ENCODE data around the gene CLTCL1.

Gene CLTCL1

DNA sequence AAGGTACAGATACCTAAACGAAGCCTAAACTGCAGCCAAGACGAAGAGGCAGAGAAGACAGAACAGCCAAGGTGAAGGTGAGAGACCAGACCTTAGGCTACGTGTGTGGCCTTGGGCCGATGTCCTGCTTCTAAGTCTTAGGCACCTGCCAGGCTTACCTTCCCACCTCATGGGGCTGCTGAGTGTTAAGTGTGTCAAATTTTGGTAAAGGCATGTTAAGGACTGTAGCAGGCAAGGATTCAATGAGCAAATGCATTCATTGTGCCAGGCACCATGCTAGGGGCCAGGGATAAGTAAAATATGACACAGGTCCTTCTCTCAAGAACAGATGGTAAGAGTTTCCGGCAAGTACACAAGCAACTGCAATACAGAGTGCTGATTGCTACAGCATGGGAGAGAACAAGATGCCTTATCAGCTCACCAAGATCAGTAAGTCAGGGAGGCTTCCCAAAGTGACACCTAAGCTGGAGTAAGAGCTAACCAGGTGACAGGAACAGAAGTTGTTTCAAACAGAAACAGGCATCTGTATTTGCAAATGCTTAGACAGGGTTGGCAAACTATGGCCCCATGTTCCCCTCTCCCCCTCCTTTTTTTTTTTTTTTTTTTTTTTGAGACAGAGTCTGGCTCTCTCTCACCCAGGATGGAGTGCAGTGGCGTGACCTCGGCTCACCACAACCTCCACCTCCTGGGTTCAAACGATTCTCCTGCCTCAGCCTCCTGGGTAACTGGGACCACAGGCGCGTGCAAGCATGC lies 46.7 kb downstream of the CLTCL1 start:
- DNase-seq, result no peak

DNA sequence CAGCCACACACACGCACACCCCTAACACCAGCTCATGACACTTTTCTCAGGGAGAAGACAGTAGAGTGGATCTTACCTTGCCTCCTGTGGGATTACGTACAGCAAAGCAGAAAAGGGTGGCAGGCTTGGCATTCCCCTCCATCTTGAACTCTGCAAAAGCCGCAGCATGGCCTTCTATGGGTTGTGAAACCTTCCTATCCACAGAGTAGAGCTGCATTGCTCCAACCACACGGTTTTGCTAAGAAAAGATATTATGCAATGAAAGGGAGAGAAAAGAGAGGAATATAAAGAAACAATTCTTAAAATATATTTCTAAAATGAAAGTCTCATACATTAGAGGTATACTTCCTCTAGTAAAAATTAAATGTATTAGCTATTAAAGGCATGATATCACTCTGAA lies 48.8 kb downstream of the CLTCL1 start:
- DNase-seq, result peak in 1 of 3 donors; percentile 20

DNA sequence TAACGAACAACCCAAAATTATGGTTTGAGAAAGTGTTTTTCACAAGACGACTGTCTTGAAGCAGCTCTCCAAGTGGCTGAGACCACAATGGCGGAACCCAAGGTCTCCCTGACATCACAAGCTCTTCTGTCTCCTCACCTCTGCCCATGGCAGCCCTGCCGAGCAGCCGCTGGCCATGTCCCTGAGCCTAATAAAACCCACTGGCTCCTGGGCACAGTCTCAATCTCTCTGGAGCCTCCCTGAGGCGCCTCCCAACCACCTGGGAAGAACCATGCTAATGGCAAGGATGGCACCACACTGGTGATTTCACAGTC lies 50.0 kb downstream of the CLTCL1 start:
- no peak for DNase-seq

DNA sequence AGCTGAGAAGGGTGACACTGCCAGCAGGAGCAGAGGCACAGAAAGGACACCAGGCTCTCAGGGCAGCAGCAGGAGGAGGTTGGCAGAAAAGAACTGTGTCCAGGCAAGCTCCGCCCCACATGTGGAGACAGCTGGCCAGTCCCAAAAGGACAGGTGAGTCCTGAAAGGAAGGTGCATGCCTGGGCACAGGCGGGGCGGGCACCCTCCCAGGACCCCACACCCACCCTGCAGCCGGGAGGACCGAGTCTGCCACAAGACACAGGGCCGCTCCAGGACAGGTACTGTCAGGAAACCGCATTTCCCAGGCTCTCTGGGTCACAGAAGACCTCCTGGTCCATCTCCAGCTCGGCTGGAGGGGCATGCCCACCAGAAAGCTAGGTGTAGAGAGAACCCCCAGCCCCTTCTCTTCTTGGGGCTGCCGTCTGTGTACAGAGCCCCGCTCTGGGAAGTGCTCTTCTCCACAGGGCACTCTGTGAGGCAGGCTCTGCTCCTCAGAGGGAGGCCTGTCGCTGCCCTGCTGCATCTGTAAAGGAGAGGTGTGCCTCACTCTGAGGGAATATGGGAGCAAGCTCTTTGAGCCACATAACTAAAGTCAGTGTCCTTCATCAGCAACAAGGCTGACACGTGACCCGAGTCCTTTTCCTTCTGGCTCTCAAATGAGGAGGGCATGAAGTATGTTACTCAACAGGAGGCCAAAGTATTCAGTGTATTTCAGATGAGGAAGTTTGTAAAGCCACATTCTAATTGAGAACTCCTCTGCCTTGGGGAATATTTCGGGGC lies 50.5 kb downstream of the CLTCL1 start:
- DNase-seq, result peak; percentile 31 to 39 (median 31)

DNA sequence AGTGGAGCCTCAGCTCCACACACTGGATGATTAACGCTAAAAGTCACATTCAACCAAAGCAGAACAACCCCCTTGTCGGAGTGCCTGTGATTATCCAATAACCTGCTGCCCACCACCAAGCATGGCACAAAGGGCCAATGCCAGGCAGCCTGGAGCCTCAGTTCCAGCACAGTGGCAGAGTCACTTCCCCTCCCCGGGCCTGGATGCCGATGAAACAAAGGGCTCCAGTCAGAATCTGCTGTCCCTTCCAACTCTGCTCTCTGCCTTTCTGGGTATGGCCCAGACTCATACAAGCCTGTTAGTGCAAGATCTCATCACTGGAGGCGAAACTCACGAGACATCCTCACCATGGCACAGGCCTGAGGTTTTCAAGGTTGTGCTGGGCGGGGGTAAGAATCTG lies 52.1 kb downstream of the CLTCL1 start:
- no peak for DNase-seq

DNA sequence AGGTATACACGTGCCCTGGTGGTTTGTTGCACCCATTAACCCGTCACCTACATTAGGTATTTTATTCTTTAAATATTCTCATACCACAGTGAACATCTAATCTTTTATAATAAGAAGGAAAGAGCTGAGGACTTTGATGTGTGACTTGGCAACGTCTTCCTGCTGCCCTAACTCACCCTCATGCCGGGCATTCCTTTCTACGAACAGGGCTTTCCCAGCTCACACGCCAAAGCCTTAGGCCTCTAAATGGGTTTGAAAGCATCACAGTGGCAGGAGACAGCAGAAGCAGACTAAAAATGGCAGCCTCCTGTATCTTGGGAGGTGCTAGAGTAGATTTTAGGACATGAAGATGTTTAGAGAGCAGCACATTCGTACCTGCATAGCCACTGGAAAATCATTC lies 52.6 kb downstream of the CLTCL1 start:
- no peak for DNase-seq

DNA sequence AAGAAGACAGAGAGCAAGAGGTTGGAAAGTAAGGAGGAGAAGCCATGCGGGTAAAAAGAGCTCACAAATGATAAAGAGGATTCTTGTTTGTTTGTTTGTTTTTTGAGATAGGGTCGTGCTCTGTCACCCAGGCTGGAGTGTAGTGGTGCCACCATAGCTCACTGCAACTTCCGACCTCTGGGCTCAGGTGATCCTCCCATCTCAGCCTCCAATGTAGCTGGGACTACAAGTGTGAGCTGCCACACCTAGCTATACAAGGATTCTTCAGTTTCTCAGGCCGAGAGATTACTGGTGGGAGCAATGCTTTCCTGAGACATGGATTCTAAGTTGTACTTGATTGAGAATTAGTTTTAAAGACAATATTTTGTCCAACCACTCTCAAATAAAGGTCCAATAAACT lies 55.6 kb downstream of the CLTCL1 start:
- no peak for DNase-seq

DNA sequence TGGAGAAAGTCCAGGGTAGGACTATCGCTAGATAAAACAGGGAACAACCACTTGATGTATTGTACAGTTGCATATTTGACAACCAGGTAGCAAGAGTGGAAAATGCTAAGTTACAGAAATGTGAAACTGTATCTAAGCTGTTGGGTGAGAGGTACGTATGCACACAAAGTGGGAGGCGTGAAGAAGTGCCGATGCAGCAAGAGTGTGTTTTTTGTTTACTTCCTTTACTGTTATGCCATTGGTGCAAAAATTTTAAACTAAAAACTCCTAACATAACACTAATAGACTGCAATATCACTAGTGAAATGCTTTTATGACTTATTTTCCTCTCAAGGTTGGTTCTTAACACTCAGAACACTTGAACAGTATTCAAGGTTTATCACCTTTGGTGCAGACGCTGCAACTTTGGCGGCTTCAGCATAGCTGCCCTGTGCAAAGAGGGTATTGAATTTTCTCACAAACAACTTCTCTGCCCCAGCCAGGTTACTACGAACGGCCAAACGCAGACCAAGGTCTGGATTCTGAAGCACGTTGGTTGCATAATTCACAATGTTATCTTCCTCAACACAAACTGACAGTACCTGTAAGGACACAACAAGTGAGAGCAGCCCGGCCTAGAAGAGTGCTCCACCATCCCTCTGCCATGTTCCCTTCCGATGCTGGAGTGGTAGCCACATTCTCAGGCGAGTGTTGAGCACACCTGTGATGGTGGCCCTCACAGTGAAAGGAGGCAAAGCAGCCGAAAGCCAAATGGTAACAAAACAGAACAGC lies 57.2 kb downstream of the CLTCL1 start:
- DNase-seq, result no peak

DNA sequence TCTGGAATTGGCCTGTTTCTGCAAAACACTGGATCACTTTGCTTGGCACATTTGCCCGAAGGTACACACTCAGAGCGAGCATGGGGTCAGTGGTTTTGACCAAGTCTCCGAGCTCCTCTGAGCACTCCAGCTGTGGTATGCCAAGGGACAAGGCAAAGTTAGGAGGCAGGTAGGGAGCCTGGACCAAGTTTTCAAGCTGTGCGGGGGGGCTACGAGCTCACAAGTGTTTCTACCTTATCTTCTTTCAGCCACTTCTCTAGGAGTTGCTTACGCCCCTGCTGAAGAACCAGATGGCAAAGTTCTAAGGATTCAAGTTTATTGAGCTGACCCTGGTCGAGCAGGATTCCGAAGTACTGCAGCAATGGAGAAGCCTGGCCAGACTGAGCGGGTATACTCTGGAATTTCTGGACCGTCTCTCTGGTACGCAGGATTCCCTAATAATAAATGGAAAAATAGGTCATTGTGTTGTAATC lies 58.3 kb downstream of the CLTCL1 start:
- no peak for DNase-seq

DNA sequence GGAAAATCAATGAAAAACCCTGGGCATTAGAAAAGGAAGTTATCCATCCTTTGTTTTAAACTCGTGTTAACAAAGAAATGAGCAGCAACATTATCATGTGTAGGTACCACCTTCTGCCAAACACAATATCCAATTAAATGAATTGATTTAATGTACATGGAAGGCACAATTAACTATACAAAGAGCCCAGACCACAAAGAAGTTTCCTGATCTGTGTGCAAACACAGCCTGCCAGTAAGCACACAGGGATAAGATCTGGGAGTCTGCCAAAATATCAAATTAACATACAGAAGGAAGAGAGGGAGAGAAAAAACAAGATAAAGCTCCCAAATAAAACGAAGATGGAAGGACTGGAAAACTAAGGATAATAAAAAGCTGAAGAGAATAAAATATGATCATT lies 58.9 kb downstream of the CLTCL1 start:
- no peak for DNase-seq

DNA sequence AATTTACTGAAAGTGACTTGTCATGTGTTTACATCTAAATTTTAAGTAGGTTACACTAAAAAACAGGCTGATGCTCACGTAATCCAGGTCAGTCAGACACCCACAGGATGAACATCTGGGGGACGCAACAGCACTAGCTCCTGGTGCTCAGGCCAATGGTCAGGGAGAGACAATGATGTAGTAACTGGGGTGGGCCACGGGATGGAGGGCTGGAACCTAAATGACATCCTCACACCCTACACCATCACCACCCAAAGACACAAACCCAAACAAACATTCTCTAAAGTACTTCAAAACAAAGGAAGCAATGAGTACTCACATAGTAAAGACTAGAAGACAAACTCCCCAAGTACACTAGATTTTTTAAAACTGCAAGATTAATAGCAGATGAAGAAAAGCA lies 59.5 kb downstream of the CLTCL1 start:
- no peak for DNase-seq

DNA sequence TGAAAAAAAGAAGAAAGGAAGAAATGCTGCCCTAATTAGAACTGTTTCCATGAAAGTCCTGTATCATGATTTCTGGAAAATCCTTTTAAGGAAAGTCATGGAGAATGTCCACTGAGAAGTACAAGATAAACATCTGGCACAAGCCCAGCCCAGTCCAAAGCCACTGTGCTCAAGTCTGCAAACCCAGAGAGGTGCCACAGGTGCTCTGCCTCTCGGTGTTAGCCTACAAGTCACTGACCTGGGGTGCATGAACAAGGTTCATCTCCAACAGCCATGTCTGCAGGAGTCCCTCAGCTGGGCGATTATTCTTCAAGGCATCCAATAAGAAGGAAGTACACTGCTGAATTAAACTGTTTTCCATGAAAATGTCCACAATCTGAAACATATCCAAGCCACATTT lies 61.9 kb downstream of the CLTCL1 start:
- no peak for DNase-seq

DNA sequence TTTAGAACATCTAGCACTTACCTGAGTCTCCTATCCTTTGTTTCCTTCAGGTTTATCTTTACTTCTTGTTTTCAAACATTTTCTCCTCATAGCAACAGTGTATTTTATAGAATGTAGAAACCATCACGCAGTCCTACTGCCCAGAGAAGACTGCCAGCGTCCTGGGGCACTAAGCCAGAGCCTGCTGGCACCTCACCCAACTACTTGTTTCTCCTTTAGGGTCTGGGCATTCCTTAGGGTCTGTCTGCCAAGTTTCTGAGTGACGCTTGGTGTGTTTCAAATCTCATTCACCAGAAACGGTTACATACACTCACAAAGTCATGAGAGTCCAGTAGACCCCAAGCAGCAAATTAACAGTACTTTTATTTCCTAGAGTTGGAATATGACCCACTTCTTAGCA lies 63.3 kb downstream of the CLTCL1 start:
- DNase-seq, result no peak

DNA sequence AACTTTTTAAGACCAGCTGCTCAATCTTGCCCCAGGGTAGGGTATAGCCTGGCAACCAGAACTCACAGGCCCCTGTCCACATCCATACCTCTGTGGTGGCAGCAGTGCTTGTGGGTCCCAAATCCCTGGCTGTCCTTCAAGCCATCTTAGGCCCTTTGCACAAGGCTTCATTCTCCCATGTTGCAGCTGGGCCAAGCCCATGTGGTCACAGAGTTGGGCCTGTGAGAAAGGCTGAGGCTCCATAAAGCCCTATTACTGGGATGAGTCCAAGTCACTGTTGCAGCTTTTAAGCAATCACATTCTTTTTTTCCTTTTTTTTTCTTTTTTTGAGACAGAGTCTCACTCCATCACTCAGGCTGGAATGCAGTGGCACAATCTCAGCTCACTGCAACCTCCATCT lies 65.1 kb downstream of the CLTCL1 start:
- no peak for DNase-seq

DNA sequence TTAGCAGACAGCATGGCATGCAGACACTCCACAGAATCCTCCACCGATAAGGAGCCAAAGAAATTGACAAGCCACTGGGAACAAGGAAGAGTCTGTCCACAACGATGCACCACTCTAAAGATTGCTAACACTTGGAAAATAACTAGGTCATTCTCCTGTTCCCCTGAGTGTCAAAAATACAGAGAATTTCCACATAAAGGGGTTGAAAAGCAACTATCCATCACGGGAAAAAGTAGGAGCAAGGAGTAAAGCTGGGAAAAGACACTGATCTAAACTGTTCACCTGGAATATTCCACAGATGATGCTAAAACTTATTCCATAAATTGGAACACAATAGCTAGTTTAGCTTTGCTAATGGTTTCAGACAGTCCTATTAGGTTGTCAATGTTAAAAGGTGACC lies 66.0 kb downstream of the CLTCL1 start:
- DNase-seq, result no peak

DNA sequence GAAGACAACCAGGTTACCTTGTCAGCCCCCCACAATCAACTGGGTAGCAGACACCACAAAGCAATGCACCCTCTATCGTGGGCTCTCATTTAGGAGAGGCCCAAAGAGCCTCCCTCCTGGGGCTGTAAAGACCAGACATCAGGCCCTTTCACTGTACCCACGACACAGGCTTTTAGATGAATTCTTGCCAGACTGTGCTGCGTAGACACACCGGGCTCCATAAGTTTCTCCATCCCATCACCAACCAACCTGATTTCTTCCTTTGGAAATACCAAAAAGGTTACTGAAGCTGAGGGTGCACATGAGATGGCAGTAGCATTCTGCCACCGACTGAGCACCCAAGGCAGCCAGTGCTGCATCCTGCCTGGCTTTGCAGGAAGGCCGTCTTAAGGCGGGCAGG lies 66.5 kb downstream of the CLTCL1 start:
- DNase-seq, result no peak

DNA sequence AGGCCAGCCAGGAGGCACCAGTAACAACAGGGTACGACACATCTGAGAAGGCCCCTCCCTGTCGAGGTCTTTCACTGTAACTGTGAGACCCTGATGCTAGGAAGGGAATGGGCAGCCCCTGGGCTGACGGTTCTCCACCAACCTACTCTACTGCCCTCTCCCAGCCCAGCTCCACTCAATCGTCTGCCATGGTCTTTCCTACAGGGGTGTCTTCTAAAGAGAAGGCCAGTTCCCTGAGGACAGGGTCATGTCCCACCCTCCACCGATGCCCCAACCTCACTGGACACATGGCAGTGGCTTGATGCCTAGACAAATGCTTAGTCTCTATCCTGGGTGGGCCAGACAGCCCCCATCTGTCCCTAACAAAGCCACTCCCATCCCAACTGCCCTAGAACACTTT lies 67.0 kb downstream of the CLTCL1 start:
- DNase-seq, result no peak

DNA sequence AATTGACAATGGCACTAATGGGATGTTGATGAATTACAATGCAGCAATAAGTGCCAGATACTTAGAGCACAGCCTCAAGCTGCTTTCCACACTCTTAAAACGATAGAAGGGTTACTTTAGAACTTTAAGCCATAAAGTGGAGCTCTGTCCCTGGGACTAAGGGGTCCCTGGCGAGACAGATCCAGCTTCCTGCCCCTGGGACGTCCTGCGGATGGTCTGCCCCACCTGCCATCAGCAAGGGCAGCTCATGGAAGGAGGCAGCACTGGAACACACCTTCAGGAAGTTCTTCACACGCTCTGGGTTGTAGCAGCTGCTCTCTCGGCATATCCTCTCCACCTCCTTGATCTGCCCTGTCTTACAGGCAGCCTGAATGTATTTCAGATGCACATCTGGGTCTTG lies 67.9 kb downstream of the CLTCL1 start:
- DNase-seq, result no peak

DNA sequence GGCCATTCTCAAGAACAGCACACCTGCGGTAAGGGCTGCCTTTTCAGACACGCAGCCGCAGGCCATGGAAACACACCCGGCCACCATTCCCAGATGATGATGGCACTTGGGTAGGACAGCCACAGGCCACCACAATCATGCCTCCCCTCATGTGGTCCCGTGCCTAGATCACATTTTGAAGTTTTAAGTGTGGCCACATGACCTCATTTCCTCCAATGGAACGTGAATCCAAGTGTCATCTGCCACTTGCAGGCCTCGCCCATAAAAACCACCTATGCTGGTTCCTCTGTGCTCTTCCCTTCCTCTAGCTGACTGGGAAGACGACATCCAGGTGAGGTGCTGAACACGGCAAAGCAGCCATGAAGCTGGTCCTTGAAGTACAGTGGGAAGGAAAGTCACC lies 68.4 kb downstream of the CLTCL1 start:
- no peak for DNase-seq

DNA sequence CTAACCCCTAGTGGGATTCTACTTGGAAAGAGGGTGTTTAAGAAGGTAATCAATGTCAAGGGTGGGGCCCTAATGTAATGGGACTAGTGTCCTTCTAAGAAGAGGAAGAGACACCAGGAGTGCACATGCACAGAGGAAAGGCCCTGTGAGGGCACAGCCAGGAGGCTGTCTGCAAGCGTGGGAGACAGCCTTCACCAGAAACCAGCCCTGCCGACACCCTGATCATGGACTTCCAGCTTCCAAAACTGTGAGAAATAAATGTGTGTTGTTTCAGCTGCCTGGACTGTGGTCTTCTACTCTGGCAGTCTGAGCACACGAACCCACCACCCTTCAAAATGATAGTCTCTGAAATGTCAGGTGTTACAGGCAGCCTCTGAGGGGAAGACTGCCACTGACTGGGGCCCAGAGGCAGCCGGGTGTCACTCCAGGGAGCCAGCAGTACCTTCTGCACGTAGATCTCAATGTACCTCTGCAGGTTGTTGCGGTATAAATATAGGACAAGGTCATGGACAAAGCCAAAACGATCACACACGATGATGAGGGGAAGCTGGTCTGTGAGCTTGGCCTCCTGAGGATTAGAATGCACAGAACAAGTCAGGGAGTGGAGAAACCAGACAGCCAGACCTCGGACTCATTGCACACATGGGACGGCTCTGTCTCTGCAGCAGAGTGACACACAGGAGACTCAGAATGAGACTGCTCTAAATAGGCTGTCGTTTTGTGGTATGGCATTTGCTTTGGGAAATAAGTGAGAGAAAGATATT lies 69.1 kb downstream of the CLTCL1 start:
- DNase-seq, result no peak

DNA sequence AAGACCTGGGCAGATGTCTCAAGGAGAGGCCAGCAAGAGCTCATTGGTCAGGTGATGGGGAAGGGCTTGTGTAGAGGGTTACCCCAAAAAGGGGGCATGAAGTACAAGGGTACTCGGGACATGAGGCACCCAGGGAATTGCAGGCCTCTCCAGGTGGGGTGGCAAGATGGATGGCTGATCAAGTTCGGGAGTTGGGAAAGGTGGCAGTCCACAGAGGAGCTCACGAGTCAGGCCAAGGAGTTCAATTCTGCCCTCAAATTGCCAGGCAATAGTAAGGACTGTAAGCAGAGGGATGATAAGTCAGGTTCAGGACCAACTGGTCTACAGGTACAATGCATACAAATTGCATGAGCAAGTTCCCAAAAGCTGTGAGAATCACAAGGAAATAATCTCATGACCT lies 70.7 kb downstream of the CLTCL1 start:
- DNase-seq, result no peak

DNA sequence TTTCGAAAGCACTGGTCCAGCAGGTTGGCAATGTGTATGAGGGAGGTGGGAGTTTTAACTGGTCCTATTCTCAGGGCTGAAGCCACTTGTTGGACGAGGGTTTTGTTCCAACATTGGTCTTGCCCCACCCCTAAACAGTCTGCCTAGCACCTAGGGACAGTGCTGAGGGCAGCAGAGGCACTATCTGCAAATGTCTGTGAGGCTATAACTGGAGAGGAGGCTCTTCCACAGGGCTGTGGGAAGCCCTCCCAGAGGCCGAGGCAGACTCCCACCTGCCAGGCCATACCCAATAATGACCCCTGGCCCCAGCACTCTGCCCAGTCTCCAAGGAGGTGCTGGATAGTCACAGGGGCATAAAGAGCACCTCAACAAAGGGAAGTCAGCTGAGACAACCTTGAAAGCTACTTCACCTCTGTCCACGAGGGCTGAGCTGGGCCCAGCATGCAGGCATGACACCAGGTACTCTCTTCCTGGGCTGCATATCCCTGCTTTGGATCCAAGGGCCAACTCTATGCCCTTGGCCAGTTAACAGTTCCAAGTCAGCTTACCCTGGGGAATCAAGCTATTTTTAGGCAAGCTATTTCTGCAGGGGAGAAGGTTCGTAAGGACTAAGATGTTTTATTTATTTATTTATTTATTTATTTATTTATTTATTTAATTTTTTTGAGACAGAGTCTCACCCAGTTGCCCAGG lies 72.8 kb downstream of the CLTCL1 start:
- no peak for DNase-seq

DNA sequence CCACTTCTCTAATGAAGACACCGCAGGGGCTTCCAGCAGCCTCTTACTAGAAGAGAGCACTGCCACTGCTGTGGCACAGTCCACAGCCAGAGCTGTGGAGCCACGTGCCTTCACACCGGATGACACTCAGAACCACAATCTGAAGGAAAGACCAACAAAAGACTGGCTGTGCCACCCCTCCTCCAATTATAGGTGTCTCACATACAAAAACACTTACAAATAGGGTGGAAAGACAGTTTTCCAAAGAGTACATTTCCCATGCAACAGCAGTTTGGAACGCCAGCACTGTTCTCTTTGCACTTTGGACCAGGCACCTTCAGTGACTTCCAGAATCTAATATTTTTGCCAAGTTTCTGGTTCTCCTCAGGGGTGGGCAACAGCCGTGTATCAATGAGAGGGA lies 74.9 kb downstream of the CLTCL1 start:
- no peak for DNase-seq
